OCI-LY1 (cell line): ENCODE measurements around the gene MAN1C1.

Experiments used
- H2AFZ ChIP-seq: fragments of 200-600 bp; sonication (generic), shearing (Covaris generic); 2 replicates; pipeline ENCODE4 v1.6.0; 2014; ENCODE audit warnings: antibody characterized with exemption, mild to moderate bottlenecking, low read length
- H3F3A ChIP-seq: fragments of 200-600 bp; sonication (generic), shearing (Covaris generic); 2 replicates; pipeline ENCODE4 v1.6.0; 2014; ENCODE audit warnings: mild to moderate bottlenecking, antibody characterized with exemption, low read length, moderate library complexity; ENCODE audit not compliant: insufficient read depth
- H3K27ac ChIP-seq: fragments of 200-600 bp; sonication (generic); 2 replicates; pipeline ENCODE4 v1.5.1; 2014; ENCODE audit warnings: low read length, mixed run types, mild to moderate bottlenecking, low read depth; ENCODE audit not compliant: poor library complexity, severe bottlenecking
- H3K27me3 ChIP-seq: fragments of 200-600 bp; sonication (generic); 2 replicates; pipeline ENCODE4 v1.6.0; 2014; ENCODE audit warnings: antibody characterized with exemption, mild to moderate bottlenecking, low read length, moderate library complexity; ENCODE audit not compliant: insufficient read depth
- H3K36me3 ChIP-seq: fragments of 200-600 bp; sonication (generic); 2 replicates; pipeline ENCODE4 v1.6.1; 2014; ENCODE audit warnings: mild to moderate bottlenecking, antibody characterized with exemption, low read length, moderate library complexity, mixed read lengths; ENCODE audit not compliant: insufficient read depth
- H3K4me1 ChIP-seq: fragments of 200-600 bp; sonication (generic); 2 replicates; pipeline ENCODE4 v1.5.1; 2014; ENCODE audit warnings: mild to moderate bottlenecking, low read length, moderate library complexity; ENCODE audit not compliant: insufficient read depth, severe bottlenecking
- H3K4me2 ChIP-seq: fragments of 200-600 bp; sonication (generic), shearing (Covaris generic); 2 replicates; pipeline ENCODE4 v1.6.1; 2014; ENCODE audit warnings: low read length
- H3K4me3 ChIP-seq: fragments of 200-600 bp; sonication (generic); 2 replicates; pipeline ENCODE4 v1.5.1; 2014; ENCODE audit warnings: low read length, low read depth, mild to moderate bottlenecking, mixed read lengths; ENCODE audit not compliant: poor library complexity, severe bottlenecking
- H3K79me2 ChIP-seq: fragments of 200-600 bp; shearing (Covaris generic); 2 replicates; pipeline ENCODE4 v1.6.1; 2016; ENCODE audit warnings: mixed run types, low read length, mixed read lengths; ENCODE audit not compliant: insufficient read depth
- H3K9ac ChIP-seq: fragments of 200-600 bp; sonication (generic), shearing (Covaris generic); 2 replicates; pipeline ENCODE4 v1.6.1; 2014; ENCODE audit warnings: mild to moderate bottlenecking, low read length, mixed read lengths
- H3K9me2 ChIP-seq: fragments of 200-600 bp; sonication (generic), shearing (Covaris generic); 2 replicates; pipeline ENCODE4 v1.6.1; 2014; ENCODE audit warnings: low read depth, mild to moderate bottlenecking, low read length, mixed read lengths
- H3K9me3 ChIP-seq: fragments of 200-600 bp; shearing (Covaris generic); 2 replicates; pipeline ENCODE4 v1.6.1; 2014; ENCODE audit warnings: low read length, mixed read lengths
- H4K20me1 ChIP-seq: fragments of 200-600 bp; sonication (generic), shearing (Covaris generic); 2 replicates; pipeline ENCODE4 v1.6.0; 2016; ENCODE audit warnings: mild to moderate bottlenecking, low read length; ENCODE audit not compliant: insufficient read depth
- EZH2 ChIP-seq: fragments of 200-600 bp; sonication (generic), shearing (Covaris generic); IDR thresholded peaks from 2 replicates; pipeline ENCODE4 v1.8.0; 2017; ENCODE audit warnings: borderline replicate concordance, mixed run types, mild to moderate bottlenecking, antibody characterized with exemption, low read length, moderate library complexity, mixed read lengths
- TF ChIP-seq, protein P1 (sequence below): fragments of 200-600 bp; sonication (generic), shearing (Covaris generic); IDR thresholded peaks from 2 replicates; pipeline ENCODE4 v1.5.1; 2017; ENCODE audit warnings: mild to moderate bottlenecking, antibody characterized with exemption, low read length, moderate library complexity, mixed read lengths

MAN1C1 gene

GRCh38 chr1:25782608-25783201 is 166.1 kb downstream of the MAN1C1 start:
- Histone ChIP-seq H3K4me3 (no peak overlapping the region), H3K9me2 (no peaks in the 10 kb centered on the region), H3K4me1 (peaks cover 4% of the 10 kb centered on the region), H4K20me1 (no peaks in the 10 kb centered on the region), H3K9ac (no peak overlapping the region), H3K79me2 (no peaks in the 10 kb centered on the region), H3K9me3 (no peaks in the 10 kb centered on the region), H3F3A (no peaks in the 10 kb centered on the region), H3K4me2 (no peak overlapping the region), H3K36me3 (no peaks in the 10 kb centered on the region), H3K27me3 (peaks cover 20% of the 10 kb centered on the region), H2AFZ (no peak overlapping the region), H3K27ac (no peak overlapping the region)
- TF ChIP-seq EZH2 = no peak
- TF ChIP-seq, protein P1, sequence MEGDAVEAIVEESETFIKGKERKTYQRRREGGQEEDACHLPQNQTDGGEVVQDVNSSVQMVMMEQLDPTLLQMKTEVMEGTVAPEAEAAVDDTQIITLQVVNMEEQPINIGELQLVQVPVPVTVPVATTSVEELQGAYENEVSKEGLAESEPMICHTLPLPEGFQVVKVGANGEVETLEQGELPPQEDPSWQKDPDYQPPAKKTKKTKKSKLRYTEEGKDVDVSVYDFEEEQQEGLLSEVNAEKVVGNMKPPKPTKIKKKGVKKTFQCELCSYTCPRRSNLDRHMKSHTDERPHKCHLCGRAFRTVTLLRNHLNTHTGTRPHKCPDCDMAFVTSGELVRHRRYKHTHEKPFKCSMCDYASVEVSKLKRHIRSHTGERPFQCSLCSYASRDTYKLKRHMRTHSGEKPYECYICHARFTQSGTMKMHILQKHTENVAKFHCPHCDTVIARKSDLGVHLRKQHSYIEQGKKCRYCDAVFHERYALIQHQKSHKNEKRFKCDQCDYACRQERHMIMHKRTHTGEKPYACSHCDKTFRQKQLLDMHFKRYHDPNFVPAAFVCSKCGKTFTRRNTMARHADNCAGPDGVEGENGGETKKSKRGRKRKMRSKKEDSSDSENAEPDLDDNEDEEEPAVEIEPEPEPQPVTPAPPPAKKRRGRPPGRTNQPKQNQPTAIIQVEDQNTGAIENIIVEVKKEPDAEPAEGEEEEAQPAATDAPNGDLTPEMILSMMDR = no peak

DNA sequence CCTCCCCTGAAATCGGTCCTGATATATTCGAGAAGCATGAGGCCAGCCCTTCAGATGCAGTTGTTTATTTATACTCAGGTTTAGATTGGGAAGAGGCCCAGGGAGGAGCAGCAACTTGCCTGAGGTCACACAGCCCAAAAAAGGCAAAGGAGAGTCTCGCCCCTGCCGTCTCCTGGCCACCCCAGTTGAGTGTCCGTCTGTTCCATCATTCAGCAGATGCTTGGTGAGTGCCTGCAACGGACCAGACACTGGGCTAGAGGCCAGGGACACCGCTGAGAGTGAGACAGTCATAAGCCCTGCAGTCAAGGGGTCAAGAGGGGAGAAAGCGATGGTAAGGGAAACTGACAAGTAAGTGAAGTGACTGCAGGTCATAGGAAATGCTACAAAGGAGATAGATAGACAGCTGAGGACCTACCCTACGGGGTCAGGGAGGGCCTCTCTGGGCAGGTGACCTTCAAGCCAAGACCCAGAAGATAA is 168.0 kb downstream of the MAN1C1 start:
- no peaks in the 10 kb centered on the region for H3K79me2 ChIP-seq
- H3F3A ChIP-seq = no peaks in the 10 kb centered on the region
- no peaks in the 10 kb centered on the region for H3K4me1 ChIP-seq
- TF ChIP-seq, protein P1 = no peak
- no peak for TF ChIP-seq EZH2
- H3K4me2 ChIP-seq = no peak overlapping the region
- no peak overlapping the region for H3K4me3 ChIP-seq
- no peaks in the 10 kb centered on the region for H4K20me1 ChIP-seq
- H3K9me2 ChIP-seq = no peaks in the 10 kb centered on the region
- H3K9me3 ChIP-seq = no peaks in the 10 kb centered on the region
- H3K36me3 ChIP-seq = no peaks in the 10 kb centered on the region
- H2AFZ ChIP-seq = no peak overlapping the region
- H3K27ac ChIP-seq = no peak overlapping the region
- H3K9ac ChIP-seq = no peak overlapping the region
- peaks cover 18% of the 10 kb centered on the region for H3K27me3 ChIP-seq

GRCh38 chr1:25785333-25786067 is 168.9 kb downstream of the MAN1C1 start:
- H3K4me1 ChIP-seq = no peaks in the 10 kb centered on the region
- no peaks in the 10 kb centered on the region for H3K9me2 ChIP-seq
- no peak overlapping the region for H3K9ac ChIP-seq
- no peaks in the 10 kb centered on the region for H3F3A ChIP-seq
- H3K79me2 ChIP-seq = no peaks in the 10 kb centered on the region
- no peak overlapping the region for H3K4me3 ChIP-seq
- no peak overlapping the region for H3K4me2 ChIP-seq
- H4K20me1 ChIP-seq = no peaks in the 10 kb centered on the region
- no peak for TF ChIP-seq EZH2
- TF ChIP-seq, protein P1 = no peak
- H3K9me3 ChIP-seq = no peaks in the 10 kb centered on the region
- no peak overlapping the region for H3K27ac ChIP-seq
- H3K36me3 ChIP-seq = no peaks in the 10 kb centered on the region
- H2AFZ ChIP-seq = no peak overlapping the region
- peaks cover 20% of the 10 kb centered on the region for H3K27me3 ChIP-seq
